H9 (cell line): ENCODE measurements around the gene FGF12. TPM values are rescaled to one million over a fixed set of nuclear protein-coding genes. Genes with fewer than 3 reads are reported as not detected.

Experiments
- DNase-seq: peaks from one replicate; pipeline ENCODE4 v3.0.0-alpha.2; 2017
- H2AFZ ChIP-seq: one replicate; pipeline ENCODE4 v1.6.1; 2013; ENCODE audit warnings: mild to moderate bottlenecking, low read length, control low read depth, moderate library complexity
- H2AK5ac ChIP-seq: 2 replicates; pipeline ENCODE4 v1.6.1; 2013; ENCODE audit warnings: low read length, control low read depth, mixed read lengths; ENCODE audit not compliant: insufficient read length
- H2BK120ac ChIP-seq: one replicate; pipeline ENCODE4 v1.6.1; 2013; ENCODE audit warnings: low read depth, mild to moderate bottlenecking, low read length, control low read depth, inconsistent platforms; ENCODE audit not compliant: poor library complexity, severe bottlenecking
- H2BK12ac ChIP-seq: 2 replicates; pipeline ENCODE4 v1.6.1; 2013; ENCODE audit warnings: low read length, control low read depth, mixed read lengths, low read depth; ENCODE audit not compliant: insufficient read length
- H2BK15ac ChIP-seq: 2 replicates; pipeline ENCODE4 v1.6.1; 2013; ENCODE audit warnings: low read depth, low read length, control low read depth
- H2BK20ac ChIP-seq: one replicate; pipeline ENCODE4 v1.6.1; 2013; ENCODE audit warnings: low read depth, mild to moderate bottlenecking, low read length, control low read depth, inconsistent platforms; ENCODE audit not compliant: poor library complexity, severe bottlenecking
- H2BK5ac ChIP-seq: 2 replicates; pipeline ENCODE4 v1.6.1; 2013; ENCODE audit warnings: low read length, control low read depth, mixed read lengths; ENCODE audit not compliant: insufficient read length
- H3K14ac ChIP-seq: 2 replicates; pipeline ENCODE4 v1.6.1; 2013; ENCODE audit warnings: low read length, control low read depth; ENCODE audit not compliant: insufficient read depth
- H3K18ac ChIP-seq: 2 replicates; pipeline ENCODE4 v1.6.1; 2013; ENCODE audit warnings: low read depth, mild to moderate bottlenecking, mixed read lengths, low read length, control low read depth; ENCODE audit not compliant: insufficient read length
- H3K23ac ChIP-seq: 2 replicates; pipeline ENCODE4 v1.6.1; 2013; ENCODE audit warnings: low read length, control low read depth, mixed read lengths, low read depth; ENCODE audit not compliant: insufficient read length
- H3K23me2 ChIP-seq: 2 replicates; pipeline ENCODE4 v1.6.1; 2013; ENCODE audit warnings: low read depth, mild to moderate bottlenecking, mixed read lengths, low read length, control low read depth; ENCODE audit not compliant: insufficient read length, poor library complexity, severe bottlenecking
- H3K27ac ChIP-seq: 2 replicates; pipeline ENCODE4 v1.5.1; 2013; ENCODE audit warnings: low read length, control low read depth, mixed read lengths, low read depth; ENCODE audit not compliant: insufficient read length
- H3K27me3 ChIP-seq: 2 replicates; pipeline ENCODE4 v1.6.1; 2013; ENCODE audit warnings: low read length, control low read depth, inconsistent platforms; ENCODE audit not compliant: insufficient read depth
- H3K4ac ChIP-seq: 2 replicates; pipeline ENCODE4 v1.6.1; 2013; ENCODE audit warnings: low read depth, mild to moderate bottlenecking, control low read depth, inconsistent platforms, low read length, moderate library complexity
- H3K4me1 ChIP-seq: 2 replicates; pipeline ENCODE4 v1.6.1; 2013; ENCODE audit warnings: low read length, control low read depth, inconsistent platforms; ENCODE audit not compliant: insufficient read depth
- H3K4me2 ChIP-seq: 2 replicates; pipeline ENCODE4 v1.6.1; 2013; ENCODE audit warnings: low read length, control low read depth, mixed read lengths; ENCODE audit not compliant: insufficient read length, insufficient read depth
- H3K56ac ChIP-seq: 2 replicates; pipeline ENCODE4 v1.6.1; 2013; ENCODE audit warnings: low read depth, mild to moderate bottlenecking, mixed read lengths, low read length, control low read depth; ENCODE audit not compliant: insufficient read length
- H3K79me1 ChIP-seq: 2 replicates; pipeline ENCODE4 v1.6.1; 2013; ENCODE audit warnings: low read depth, mild to moderate bottlenecking, moderate library complexity, low read length, control low read depth, inconsistent platforms; ENCODE audit not compliant: insufficient read depth, poor library complexity, severe bottlenecking
- H3K79me2 ChIP-seq: 2 replicates; pipeline ENCODE4 v1.6.1; 2013; ENCODE audit warnings: low read length, control low read depth, inconsistent platforms; ENCODE audit not compliant: insufficient read depth
- H3K9ac ChIP-seq: 2 replicates; pipeline ENCODE4 v1.6.1; 2013; ENCODE audit warnings: low read length, control low read depth, mixed read lengths; ENCODE audit not compliant: insufficient read length; ENCODE audit errors: extremely low read depth
- H3K9me3 ChIP-seq: one replicate; pipeline ENCODE4 v1.6.1; 2013; ENCODE audit warnings: low read depth, low read length, inconsistent platforms; ENCODE audit not compliant: control insufficient read depth
- H3T11ph ChIP-seq: one replicate; pipeline ENCODE4 v1.6.1; 2013; ENCODE audit warnings: mild to moderate bottlenecking, low read length, control low read depth, inconsistent platforms
- H4K20me1 ChIP-seq: one replicate; pipeline ENCODE4 v1.6.1; 2013; ENCODE audit not compliant: control insufficient read depth, insufficient read length, insufficient read depth
- H4K5ac ChIP-seq: 2 replicates; pipeline ENCODE4 v1.6.1; 2013; ENCODE audit warnings: low read depth, mild to moderate bottlenecking, mixed read lengths, low read length, control low read depth; ENCODE audit not compliant: insufficient read length
- H4K8ac ChIP-seq: replicated peaks from 2 replicates; pipeline ENCODE4 v1.6.1; 2013; ENCODE audit warnings: low read length, control low read depth, mixed read lengths, low read depth; ENCODE audit not compliant: insufficient read length
- H4K91ac ChIP-seq: 2 replicates; pipeline ENCODE4 v1.6.1; 2013; ENCODE audit warnings: low read depth, mild to moderate bottlenecking, moderate library complexity, mixed read lengths, low read length, control low read depth; ENCODE audit not compliant: insufficient read length
- H3K27ac Mint-ChIP-seq, 3 experiments: 2 replicates in 2 of 3; 3 replicates in 1 of 3; pipeline ENCODE4 v1.8.0; 2020 to 2021; ENCODE audit warnings: mixed read lengths in 3 of 3, mild to moderate bottlenecking in 1 of 3, moderate library complexity in 1 of 3
- H3K27me3 Mint-ChIP-seq: 2 replicates; pipeline ENCODE4 v1.8.0; 2021; ENCODE audit warnings: low read depth, mild to moderate bottlenecking, moderate library complexity, mixed read lengths
- H3K36me3 Mint-ChIP-seq, 3 experiments: 2 replicates in 2 of 3; 3 replicates in 1 of 3; pipeline ENCODE4 v1.8.0; 2020 to 2021; ENCODE audit warnings: low read depth in 3 of 3, mixed read lengths in 3 of 3; ENCODE audit not compliant: insufficient read depth in 1 of 3
- H3K4me1 Mint-ChIP-seq, 2 experiments: 2 replicates each; pipeline ENCODE4 v1.8.0; 2020; ENCODE audit warnings: mixed read lengths in 2 of 2
- H3K4me3 Mint-ChIP-seq, 2 experiments: 2 replicates in 1 of 2; 3 replicates in 1 of 2; pipeline ENCODE4 v1.8.0; 2020 to 2021; ENCODE audit warnings: mild to moderate bottlenecking in 2 of 2, mixed read lengths in 2 of 2, moderate library complexity in 1 of 2
- H3K9me3 Mint-ChIP-seq, 2 experiments: 2 replicates in 1 of 2; 3 replicates in 1 of 2; pipeline ENCODE4 v1.8.0; 2020; ENCODE audit warnings: mild to moderate bottlenecking in 2 of 2, mixed read lengths in 2 of 2, moderate library complexity in 1 of 2
- CTCF ChIP-seq: fragments of 200-600 bp; sonication (generic); conservative IDR thresholded peaks from 3 replicates; pipeline ENCODE4 v1.8.0; 2021; ENCODE audit warnings: antibody characterized with exemption, mild to moderate bottlenecking
- WGBS: extraction: QIAGEN DNeasy Blood & Tissue Kit; methylation state at CpG from one replicate; pipeline ENCODE4 v1.1.7; 2013; ENCODE audit warnings: missing lambda C conversion rate, low lambda C conversion rate, mixed read lengths; ENCODE audit not compliant: insufficient read length; ENCODE audit errors: extremely low coverage; 5-methylcytosine and 5-hydroxymethylcytosine counted together
- total RNA-seq: library from RNA; stranded (reverse); gene quantifications from 2 replicates; pipeline ENCODE4 v1.2.1, GENCODE V29; 2021

The FGF12 gene
- total RNA-seq, 1 experiment from 2014 or later: 5.6 TPM

- no peak overlapping the region for H3K56ac ChIP-seq
- H3K27me3 Mint-ChIP-seq: no peaks in the 10 kb centered on the region
These were observed 430.5 kb downstream of the FGF12 start for GRCh38 chr3:192296845-192297244.

More at GRCh38 chr3:192296845-192297244, 430.5 kb downstream of the FGF12 start:
- Histone ChIP-seq H3K27me3 (no peaks in the 10 kb centered on the region), H3K23ac (no peak overlapping the region), H2BK120ac (no peak overlapping the region), H2BK12ac (no peak overlapping the region), H4K8ac (no peak overlapping the region), H3K18ac (no peak overlapping the region), H3K4me1 (peaks cover 6% of the 10 kb centered on the region; the same call in 1 of the 2 replicates), H3K14ac (no peak overlapping the region), H3K79me2 (no peaks in the 10 kb centered on the region), H2AFZ (no peak overlapping the region), H4K91ac (no peak overlapping the region), H2BK5ac (no peak overlapping the region), H3K4ac (no peak overlapping the region), H2AK5ac (no peak overlapping the region), H3K27ac (no peak overlapping the region), H4K5ac (no peak overlapping the region), H3K9ac (no peak overlapping the region), H2BK20ac (no peak overlapping the region), H3K23me2 (no peaks in the 10 kb centered on the region), H3K4me2 (no peak overlapping the region), H4K20me1 (no peaks in the 10 kb centered on the region), H3T11ph (no peak overlapping the region), H2BK15ac (no peak overlapping the region), H3K9me3 (no peaks in the 10 kb centered on the region), H3K79me1 (no peaks in the 10 kb centered on the region)
- Mint-ChIP-seq H3K4me3 (no peak overlapping the region), H3K36me3 (peaks cover 0 to 4% (median 0%) of the 10 kb centered on the region in 3 experiments; a peak in 1 of 7 replicates), H3K9me3 (no peaks in the 10 kb centered on the region), H3K27ac (no peak overlapping the region), H3K4me1 (peaks cover 14 to 23% of the 10 kb centered on the region in 2 experiments)
- no peak for TF ChIP-seq CTCF
- DNase-seq: no peak
- WGBS: no CpG with 5 or more reads among the region's 4 CpGs
